Measurements from ENCODE around the gene HOXA9. TPM values are rescaled to one million over a fixed set of nuclear protein-coding genes. Genes with fewer than 3 reads are reported as not detected.
A peak's percentile ranks its signal among the peaks of the same experiment; 100 is the strongest.

Gene HOXA9
- polyA plus RNA-seq, 6 donors from 2014 or later, result not detected

- no peak overlapping the region for H3K27ac Mint-ChIP-seq
Measured at GRCh38 chr7:27141137-27141922, 24.0 kb downstream of the HOXA9 start.

GRCh38 chr7:27140126-27140857 lies 25.0 kb downstream of the HOXA9 start:
- Mint-ChIP-seq H3K36me3 (no peaks in the 10 kb centered on the region), H3K4me3 (no peak overlapping the region), H3K27ac (no peak overlapping the region), H3K4me1 (peaks cover 0 to 7% (median 7%) of the 10 kb centered on the region in 3 donors), H3K9me3 (peaks cover 0 to 6% (median 0%) of the 10 kb centered on the region in 7 donors), H3K27me3 (peaks cover 52 to 77% (median 66%) of the 10 kb centered on the region in 3 donors)
- ATAC-seq (ENCODE audit: low read depth in 2 of 2) (no peak), DNase-seq (no peak)

More at GRCh38 chr7:27141137-27141922, 24.0 kb downstream of the HOXA9 start:
- ATAC-seq (ENCODE audit: low read depth in 2 of 2) (no peak), DNase-seq (no peak)
- Mint-ChIP-seq H3K36me3 (peaks cover 0 to 2% of the 10 kb centered on the region in 2 donors), H3K27me3 (peaks cover 50 to 78% (median 66%) of the 10 kb centered on the region in 3 donors), H3K9me3 (peaks cover 0 to 6% (median 2%) of the 10 kb centered on the region in 7 donors), H3K4me1 (peaks cover 0 to 7% (median 7%) of the 10 kb centered on the region in 3 donors), H3K4me3 (peak overlapping the region in 1 of 8 donors; percentile 42)

GRCh38 chr7:27139334-27140125 lies 25.8 kb downstream of the HOXA9 start:
- Mint-ChIP-seq H3K27ac (no peak overlapping the region), H3K4me3 (no peak overlapping the region), H3K9me3 (peaks cover 0 to 4% (median 0%) of the 10 kb centered on the region in 7 donors), H3K36me3 (no peaks in the 10 kb centered on the region), H3K27me3 (peaks cover 59 to 77% (median 67%) of the 10 kb centered on the region in 3 donors), H3K4me1 (peaks cover 0 to 7% (median 7%) of the 10 kb centered on the region in 3 donors)
- ATAC-seq (ENCODE audit: low read depth in 2 of 2) (no peak), DNase-seq (no peak)

- ATAC-seq (ENCODE audit: low read depth in 2 of 2) (no peak), DNase-seq (no peak)
- Mint-ChIP-seq H3K4me3 (no peak overlapping the region), H3K36me3 (no peaks in the 10 kb centered on the region), H3K9me3 (peaks cover 0 to 4% (median 0%) of the 10 kb centered on the region in 7 donors), H3K27ac (no peak overlapping the region), H3K4me1 (peaks cover 0 to 7% (median 7%) of the 10 kb centered on the region in 3 donors), H3K27me3 (peaks cover 58 to 78% (median 73%) of the 10 kb centered on the region in 3 donors)
Measured at GRCh38 chr7:27138985-27139333, 26.4 kb downstream of the HOXA9 start.

GRCh38 chr7:27138472-27138871 lies 26.9 kb downstream of the HOXA9 start:
- Mint-ChIP-seq H3K4me3 (peak overlapping the region in 1 of 8 donors; percentile 70), H3K36me3 (no peaks in the 10 kb centered on the region), H3K27ac (no peak overlapping the region), H3K4me1 (peaks cover 0 to 7% (median 7%) of the 10 kb centered on the region in 3 donors), H3K27me3 (peaks cover 59 to 83% (median 78%) of the 10 kb centered on the region in 3 donors), H3K9me3 (peaks cover 0 to 4% (median 0%) of the 10 kb centered on the region in 7 donors)
- DNase-seq (no peak), ATAC-seq (ENCODE audit: low read depth in 2 of 2) (no peak)

- peaks cover 0 to 5% (median 4%) of the 10 kb centered on the region in 3 donors for H3K4me1 Mint-ChIP-seq
- H3K27me3 Mint-ChIP-seq, result peaks cover 62 to 87% (median 81%) of the 10 kb centered on the region in 3 donors
- H3K4me3 Mint-ChIP-seq, result no peak overlapping the region
- H3K9me3 Mint-ChIP-seq, result peaks cover 0 to 4% (median 0%) of the 10 kb centered on the region in 7 donors
- DNase-seq (no peak), ATAC-seq (ENCODE audit: low read depth in 2 of 2) (no peak)
- H3K36me3 Mint-ChIP-seq, result no peaks in the 10 kb centered on the region
- no peak overlapping the region for H3K27ac Mint-ChIP-seq
Measured at GRCh38 chr7:27137640-27138315, 27.6 kb downstream of the HOXA9 start.

GRCh38 chr7:27134392-27134791 lies 30.9 kb downstream of the HOXA9 start:
- Mint-ChIP-seq H3K27me3 (peaks cover 47 to 77% (median 72%) of the 10 kb centered on the region in 3 donors), H3K36me3 (no peaks in the 10 kb centered on the region), H3K4me3 (no peak overlapping the region), H3K9me3 (no peaks in the 10 kb centered on the region), H3K4me1 (no peaks in the 10 kb centered on the region), H3K27ac (no peak overlapping the region)
- DNase-seq, result no peak
- no peak for ATAC-seq (ENCODE audit: low read depth in 2 of 2)

GRCh38 chr7:27133409-27134231 lies 31.7 kb downstream of the HOXA9 start:
- Mint-ChIP-seq H3K4me3 (no peak overlapping the region), H3K36me3 (no peaks in the 10 kb centered on the region), H3K4me1 (no peaks in the 10 kb centered on the region), H3K9me3 (peaks cover 0 to 3% (median 0%) of the 10 kb centered on the region in 7 donors), H3K27ac (no peak overlapping the region), H3K27me3 (peaks cover 52 to 79% (median 75%) of the 10 kb centered on the region in 3 donors)
- no peak for ATAC-seq (ENCODE audit: low read depth in 2 of 2)
- DNase-seq, result no peak

GRCh38 chr7:27132978-27133377 lies 32.4 kb downstream of the HOXA9 start:
- H3K36me3 Mint-ChIP-seq, result no peaks in the 10 kb centered on the region
- H3K9me3 Mint-ChIP-seq, result peaks cover 0 to 3% (median 0%) of the 10 kb centered on the region in 7 donors
- ATAC-seq (ENCODE audit: low read depth in 2 of 2) (no peak), DNase-seq (no peak)
- peak overlapping the region in 1 of 8 donors; percentile 9 for H3K4me3 Mint-ChIP-seq
- H3K27me3 Mint-ChIP-seq, result peaks cover 53 to 81% (median 76%) of the 10 kb centered on the region in 3 donors
- H3K4me1 Mint-ChIP-seq, result no peaks in the 10 kb centered on the region
- no peak overlapping the region for H3K27ac Mint-ChIP-seq

- H3K4me3 Mint-ChIP-seq, result peak overlapping the region in 2 of 8 donors; percentile 15 to 42
- no peak overlapping the region for H3K27ac Mint-ChIP-seq
- no peak for DNase-seq
- no peaks in the 10 kb centered on the region for H3K36me3 Mint-ChIP-seq
- ATAC-seq (ENCODE audit: low read depth in 2 of 2), result no peak
- peaks cover 47 to 81% (median 76%) of the 10 kb centered on the region in 3 donors for H3K27me3 Mint-ChIP-seq
- no peaks in the 10 kb centered on the region for H3K4me1 Mint-ChIP-seq
- H3K9me3 Mint-ChIP-seq, result peaks cover 0 to 3% (median 0%) of the 10 kb centered on the region in 7 donors
Measured at GRCh38 chr7:27132214-27132613, 33.1 kb downstream of the HOXA9 start.

- no peaks in the 10 kb centered on the region for H3K36me3 Mint-ChIP-seq
- ATAC-seq (ENCODE audit: low read depth in 2 of 2) (peak in 1 of 2 donors; percentile 11), DNase-seq (no peak)
- peaks cover 0 to 3% (median 0%) of the 10 kb centered on the region in 7 donors for H3K9me3 Mint-ChIP-seq
- no peaks in the 10 kb centered on the region for H3K4me1 Mint-ChIP-seq
- peak overlapping the region; percentile 54 to 91 (median 78) for H3K4me3 Mint-ChIP-seq
- H3K27ac Mint-ChIP-seq, result no peak overlapping the region
- peaks cover 44 to 81% (median 78%) of the 10 kb centered on the region in 3 donors for H3K27me3 Mint-ChIP-seq
Measured at GRCh38 chr7:27131390-27131819, 33.9 kb downstream of the HOXA9 start.

All from naive B cell (primary cell).